HCT116 (cell line): ENCODE data around the gene DDX27. TPM values are rescaled to one million over a fixed set of nuclear protein-coding genes. Genes with fewer than 3 reads are reported as not detected.

Source experiments
- ATAC-seq: fragments of 200-7000 bp; cut with Tn5 transposase; 2 replicates; pipeline ENCODE4 v1.9.1; 2020; ENCODE audit warnings: mild to moderate bottlenecking, moderate library complexity
- BruUV-seq: library from RNA; stranded (reverse); fragments of 400-500 nt; replicated peaks from 2 replicates; lab custom pipeline; 2021; lab: Mats Ljungman, UMichigan
- CTCF ChIA-PET: fragments of 300-600 bp; sonication (Branson Sonifier 250); formaldehyde crosslinking; loops from one replicate; lab custom pipeline; 2021; ENCODE audit warnings: antibody characterized with exemption; lab: Charles Lee
- POLR2A ChIA-PET: fragments of 300-600, 350-600 bp; sonication (Branson Sonifier 250); formaldehyde crosslinking; loops from one replicate; lab custom pipeline; 2021; ENCODE audit warnings: antibody characterized with exemption; lab: Charles Lee
- RAD21 ChIA-PET, 2 experiments: fragments of 300-600 bp; sonication (Branson Sonifier 250); formaldehyde crosslinking; loops; one replicate each; lab custom pipeline; 2023; ENCODE audit warnings: low total read pairs in 2 of 2; ENCODE audit not compliant: uncharacterized antibody in 2 of 2, unreplicated experiment in 2 of 2, low non-redundant PET in 1 of 2; lab: Charles Lee
- DNase-seq: peaks from one replicate; pipeline ENCODE4 v3.0.0-alpha.2; 2010; ENCODE audit warnings: low read depth, low spot score
- H2AFZ ChIP-seq: fragments of 200-600 bp; shearing (Covaris generic), sonication (generic); 2 replicates; pipeline ENCODE4 v1.6.1; 2017; ENCODE audit warnings: low read depth, mixed run types, mixed read lengths, antibody characterized with exemption, low read length; ENCODE audit not compliant: poor library complexity, severe bottlenecking
- H3K27ac ChIP-seq: 2 replicates; pipeline ENCODE4 v1.5.1; 2012; ENCODE audit warnings: low read depth, low read length
- H3K27me3 ChIP-seq: fragments of 200-600 bp; sonication (generic); 2 replicates; pipeline ENCODE4 v1.6.1; 2016; ENCODE audit warnings: mixed run types, low read length, mixed read lengths; ENCODE audit not compliant: insufficient read depth
- H3K36me3 ChIP-seq, 2 experiments: fragments of 200-500 bp in 1 of 2; fragments of 200-600 bp in 1 of 2; sonication (Bioruptor generic) in 1 of 2; sonication (generic) in 1 of 2; 2 replicates each; pipeline versions ENCODE4 v1.5.1 to v1.6.1; 2014 to 2016; ENCODE audit warnings: low read length in 2 of 2, inconsistent platforms in 1 of 2, mixed read lengths in 1 of 2, mixed run types in 1 of 2; ENCODE audit not compliant: insufficient read depth in 2 of 2, control insufficient read depth in 1 of 2
- H3K4me1 ChIP-seq, 2 experiments: fragments of 200-600 bp in 1 of 2; sonication (generic) in 1 of 2; 2 replicates each; pipeline versions ENCODE4 v1.5.1 to v1.6.1; 2012 to 2017; ENCODE audit warnings: low read length in 2 of 2, inconsistent platforms in 1 of 2, mild to moderate bottlenecking in 1 of 2, mixed read lengths in 1 of 2, mixed run types in 1 of 2, moderate library complexity in 1 of 2; ENCODE audit not compliant: insufficient read depth in 2 of 2, control insufficient read depth in 1 of 2
- H3K4me2 ChIP-seq: fragments of 200-600 bp; sonication (generic); 2 replicates; pipeline ENCODE4 v1.6.1; 2017; ENCODE audit warnings: mixed run types, low read length, mixed read lengths
- H3K4me3 ChIP-seq, 2 experiments: fragments of 200-600 bp in 1 of 2; sonication (generic) in 1 of 2; replicated peaks in 1 of 2; 2 replicates each; pipeline ENCODE4 v1.5.1; 2011 to 2016; ENCODE audit warnings: low read length in 2 of 2, control low read depth in 1 of 2, low read depth in 1 of 2, mild to moderate bottlenecking in 1 of 2, mixed read lengths in 1 of 2, mixed run types in 1 of 2
- H3K79me2 ChIP-seq: fragments of 200-600 bp; sonication (generic); 2 replicates; pipeline ENCODE4 v1.6.1; 2017; ENCODE audit warnings: mild to moderate bottlenecking, mixed run types, low read length, moderate library complexity, mixed read lengths; ENCODE audit not compliant: insufficient read depth
- H3K9ac ChIP-seq: fragments of 200-600 bp; sonication (generic); 2 replicates; pipeline ENCODE4 v1.6.1; 2016; ENCODE audit warnings: low read length, mixed read lengths
- H3K9me2 ChIP-seq: fragments of 200-600 bp; sonication (generic), shearing (Covaris generic); 2 replicates; pipeline ENCODE4 v1.6.1; 2017; ENCODE audit warnings: mixed run types, mild to moderate bottlenecking, moderate library complexity; ENCODE audit not compliant: insufficient read depth
- H3K9me3 ChIP-seq, 2 experiments: fragments of 200-500 bp in 1 of 2; fragments of 200-600 bp in 1 of 2; sonication (Bioruptor generic) in 1 of 2; sonication (generic) in 1 of 2; 2 replicates each; pipeline ENCODE4 v1.6.1; 2014 to 2017; ENCODE audit warnings: low read length in 2 of 2, mixed read lengths in 2 of 2, inconsistent platforms in 1 of 2, low read depth in 1 of 2, mild to moderate bottlenecking in 1 of 2, mixed run types in 1 of 2, moderate library complexity in 1 of 2; ENCODE audit not compliant: control insufficient read depth in 1 of 2, insufficient read depth in 1 of 2
- H4K20me1 ChIP-seq: fragments of 200-600 bp; sonication (generic), shearing (Covaris generic); 2 replicates; pipeline ENCODE4 v1.6.1; 2017; ENCODE audit warnings: mixed run types, mild to moderate bottlenecking, moderate library complexity; ENCODE audit not compliant: insufficient read depth
- CBX3 ChIP-seq: IDR thresholded peaks from 2 replicates; pipeline ENCODE4 v1.6.1; 2012; ENCODE audit warnings: low read depth
- CEBPB ChIP-seq: IDR thresholded peaks from 2 replicates; pipeline ENCODE4 v1.6.1; 2012; ENCODE audit warnings: low read depth
- JUND ChIP-seq: IDR thresholded peaks from 2 replicates; pipeline ENCODE4 v1.6.1; 2012
- POLR2A ChIP-seq: IDR thresholded peaks from 2 replicates; pipeline ENCODE4 v1.7.0; 2011; ENCODE audit warnings: borderline replicate concordance; ENCODE audit not compliant: insufficient read depth, insufficient read length; ENCODE audit errors: extremely low read depth
- POLR2AphosphoS5 ChIP-seq: IDR thresholded peaks from 2 replicates; pipeline ENCODE4 v1.6.1; 2011; ENCODE audit warnings: mild to moderate bottlenecking, low read depth, low read length, moderate library complexity
- SIN3A ChIP-seq: IDR thresholded peaks from 2 replicates; pipeline ENCODE4 v1.6.1; 2012; ENCODE audit warnings: low read depth
- ZBTB33 ChIP-seq: IDR thresholded peaks from 2 replicates; pipeline ENCODE4 v1.6.1; 2011; ENCODE audit warnings: mild to moderate bottlenecking, low read length, moderate library complexity; ENCODE audit not compliant: insufficient replicate concordance; ENCODE audit errors: extremely low read depth
- ZNF274 ChIP-seq: fragments of 200-500 bp; sonication (Bioruptor generic); IDR thresholded peaks from 2 replicates; pipeline ENCODE4 v1.6.1; 2014; ENCODE audit warnings: mild to moderate bottlenecking, low read depth, low read length, inconsistent platforms
- intact Hi-C: fragments of 100-400 bp; cut with micrococcal nuclease; formaldehyde crosslinking; loops from 2 replicates; pipeline ENCODE4 v1.10.0; 2022
- total RNA-seq: library from RNA; stranded (reverse); gene quantifications from one replicate; pipeline ENCODE4 v1.2.1, GENCODE V29; 2021; ENCODE audit not compliant: unreplicated experiment
- TF ChIP-seq, protein P1 (sequence below): IDR thresholded peaks from 2 replicates; pipeline ENCODE4 v1.6.1; 2012; ENCODE audit warnings: low read depth

The DDX27 gene
- total RNA-seq, 1 experiment from 2014 or later, result 32.1 TPM

GRCh38 chr20:49279677-49280462 is 60.7 kb downstream of the DDX27 start:
- Histone ChIP-seq H3K4me2 (peak overlapping the region; percentile 92), H3K36me3 (peaks cover 59 to 69% of the 10 kb centered on the region in 2 experiments)
- DNase-seq, result no peak
- no TSS peak for BruUV-seq
- no peak for TF ChIP-seq POLR2A
- no peak for TF ChIP-seq ZNF274
- no peak for TF ChIP-seq CEBPB
- peak; percentile 39; the same call in 1 of the 2 replicates for TF ChIP-seq SIN3A
- TF ChIP-seq CBX3, result no peak
- TF ChIP-seq, protein P1, sequence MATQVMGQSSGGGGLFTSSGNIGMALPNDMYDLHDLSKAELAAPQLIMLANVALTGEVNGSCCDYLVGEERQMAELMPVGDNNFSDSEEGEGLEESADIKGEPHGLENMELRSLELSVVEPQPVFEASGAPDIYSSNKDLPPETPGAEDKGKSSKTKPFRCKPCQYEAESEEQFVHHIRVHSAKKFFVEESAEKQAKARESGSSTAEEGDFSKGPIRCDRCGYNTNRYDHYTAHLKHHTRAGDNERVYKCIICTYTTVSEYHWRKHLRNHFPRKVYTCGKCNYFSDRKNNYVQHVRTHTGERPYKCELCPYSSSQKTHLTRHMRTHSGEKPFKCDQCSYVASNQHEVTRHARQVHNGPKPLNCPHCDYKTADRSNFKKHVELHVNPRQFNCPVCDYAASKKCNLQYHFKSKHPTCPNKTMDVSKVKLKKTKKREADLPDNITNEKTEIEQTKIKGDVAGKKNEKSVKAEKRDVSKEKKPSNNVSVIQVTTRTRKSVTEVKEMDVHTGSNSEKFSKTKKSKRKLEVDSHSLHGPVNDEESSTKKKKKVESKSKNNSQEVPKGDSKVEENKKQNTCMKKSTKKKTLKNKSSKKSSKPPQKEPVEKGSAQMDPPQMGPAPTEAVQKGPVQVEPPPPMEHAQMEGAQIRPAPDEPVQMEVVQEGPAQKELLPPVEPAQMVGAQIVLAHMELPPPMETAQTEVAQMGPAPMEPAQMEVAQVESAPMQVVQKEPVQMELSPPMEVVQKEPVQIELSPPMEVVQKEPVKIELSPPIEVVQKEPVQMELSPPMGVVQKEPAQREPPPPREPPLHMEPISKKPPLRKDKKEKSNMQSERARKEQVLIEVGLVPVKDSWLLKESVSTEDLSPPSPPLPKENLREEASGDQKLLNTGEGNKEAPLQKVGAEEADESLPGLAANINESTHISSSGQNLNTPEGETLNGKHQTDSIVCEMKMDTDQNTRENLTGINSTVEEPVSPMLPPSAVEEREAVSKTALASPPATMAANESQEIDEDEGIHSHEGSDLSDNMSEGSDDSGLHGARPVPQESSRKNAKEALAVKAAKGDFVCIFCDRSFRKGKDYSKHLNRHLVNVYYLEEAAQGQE, result no peak
- TF ChIP-seq ZBTB33, result no peak
- peak; percentile 40 for TF ChIP-seq POLR2AphosphoS5
- no peak for TF ChIP-seq JUND
- TF ChIP-seq, all 23 proteins: peak for 2
- Histone ChIP-seq H3K27ac (peak overlapping the region; percentile 96), H3K9me3 (no peaks in the 10 kb centered on the region), H3K79me2 (peaks cover 94% of the 10 kb centered on the region), H3K4me1 (peaks cover 30 to 67% of the 10 kb centered on the region in 2 experiments), H2AFZ (no peak overlapping the region), H3K4me3 (peak overlapping the region; percentile 79 to 91), H3K9ac (peak overlapping the region; percentile 98), H3K9me2 (no peaks in the 10 kb centered on the region), H3K27me3 (no peaks in the 10 kb centered on the region), H4K20me1 (peaks cover 52% of the 10 kb centered on the region)
- ChIA-PET POLR2A (interaction anchor here (0.8 to 2.9 kb wide), 2 partner anchors 10 to 41 kb away, joined by 4 to 10 read pairs; no protein-coding TSS in a partner anchor), RAD21 (no interaction called here), CTCF (no interaction called here)
- intact Hi-C loops, result no loop called here
- ATAC-seq, result no peak
